Activated CD4-positive, alpha-beta T cell treated with anti-CD3 and anti-CD28 coated beads, Interleukin-2, amount 50 U/mL, for 1 hour (primary cell): Measurements from ENCODE around the gene NFASC.

Experiments
- DNase-seq: peaks from one replicate; pipeline ENCODE4 v3.0.0-alpha.2; 2020

NFASC gene

GRCh38 chr1:205069371-205070125 is 198.9 kb downstream of the NFASC start:
- DNase-seq, result no peak

- no peak for DNase-seq
Measured at GRCh38 chr1:205071028-205071409, 200.4 kb downstream of the NFASC start.

- DNase-seq, result no peak
Measured at GRCh38 chr1:205071801-205072200, 201.1 kb downstream of the NFASC start.

- no peak for DNase-seq
Measured at GRCh38 chr1:205072286-205072685, 201.6 kb downstream of the NFASC start.
